ENCODE data around the gene ABI1.

- TF ChIP-seq CTCF (IDR thresholded peaks at IDR 0.05; ENCODE audit: insufficient read depth, low read length): no peak
- TF ChIP-seq POLR2AphosphoS5 (IDR thresholded peaks at IDR 0.05; ENCODE audit: low read depth): no peak
- no peak for TF ChIP-seq REST (IDR thresholded peaks at IDR 0.05; ENCODE audit: insufficient replicate concordance, low read depth)
- TF ChIP-seq GABPA (IDR thresholded peaks at IDR 0.05; ENCODE audit: low read depth): no peak
- TF ChIP-seq SPI1 (IDR thresholded peaks at IDR 0.05; ENCODE audit: borderline replicate concordance, low read depth): no peak
Observed at GRCh38 chr10:26721561-26721960, 139.2 kb downstream of the ABI1 start.

Data from HL-60 (cell line).